H1 (cell line): ENCODE results near the gene ZC3H12C. TPM values are rescaled to one million over a fixed set of nuclear protein-coding genes. Genes with fewer than 3 reads are reported as not detected.

Experiments used
- BACH1 ChIP-seq: IDR thresholded peaks from 2 replicates; pipeline ENCODE4 v1.6.1; 2012; ENCODE audit warnings: low read length, improper control_type of control experiment
- BCL11A ChIP-seq, 2 experiments: IDR thresholded peaks; one replicate each; pipeline ENCODE4 v1.6.1; 2011; ENCODE audit warnings: low read depth in 2 of 2, low read length in 2 of 2, mild to moderate bottlenecking in 2 of 2
- CTCF ChIP-seq, 3 experiments: IDR thresholded peaks; 1 replicate in 2 of 3; 2 replicates in 1 of 3; pipeline versions ENCODE4 v1.5.1 to v1.6.1; 2011; ENCODE audit warnings: low read length in 3 of 3, mild to moderate bottlenecking in 3 of 3, inconsistent platforms in 2 of 3, low read depth in 1 of 3, moderate library complexity in 1 of 3; ENCODE audit not compliant: insufficient read depth in 1 of 3; ENCODE audit errors: control extremely low read depth in 1 of 3
- NANOG ChIP-seq: IDR thresholded peaks from 2 replicates; pipeline ENCODE4 v1.6.1; 2011; ENCODE audit warnings: low read length, low read depth, mild to moderate bottlenecking, inconsistent platforms; ENCODE audit not compliant: insufficient read depth, poor library complexity, severe bottlenecking
- POLR2A ChIP-seq, 2 experiments: IDR thresholded peaks; 1 replicate in 1 of 2; 2 replicates in 1 of 2; pipeline ENCODE4 v1.6.1; 2011; ENCODE audit warnings: low read depth in 2 of 2, low read length in 2 of 2, mild to moderate bottlenecking in 2 of 2; ENCODE audit errors: control extremely low read depth in 1 of 2
- TEAD4 ChIP-seq: IDR thresholded peaks from 2 replicates; pipeline ENCODE4 v1.6.1; 2012; ENCODE audit warnings: low read depth, low read length, inconsistent platforms, mixed read lengths
- polyA plus RNA-seq, 7 experiments: library from polyadenylated mRNA; depleted of rRNA in 3 of 7; stranded (reverse) in 5 of 7; unstranded in 2 of 7; fragments of >200 nt in 5 of 7; fragments of 200-250 nt in 2 of 7; gene quantifications; 1 replicate in 5 of 7; 2 replicates in 1 of 7; 4 replicates in 1 of 7; pipeline versions ENCODE4 v1.2.1 to v1.2.3, GENCODE V29; 2011 to 2013; ENCODE audit warnings: missing spikeins in 2 of 7, mixed read lengths in 2 of 7
- total RNA-seq: library from RNA; stranded (reverse); fragmentation: NEBNext Ultra II Directional; extraction: Animal tissue kit (Norgen Biotek cat#: 25700); gene quantifications from 2 replicates; pipeline ENCODE4 v1.2.1, GENCODE V29; 2021
- TF ChIP-seq, protein P1 (sequence below): fragments of 300-600 bp; sonication (generic); IDR thresholded peaks from 2 replicates; pipeline ENCODE4 v1.7.1; 2012; ENCODE audit warnings: low read length, moderate library complexity, mild to moderate bottlenecking, inconsistent platforms; ENCODE audit not compliant: insufficient replicate concordance

The ZC3H12C gene
- total and polyA plus RNA-seq, 2 of the 8 experiments (the other 6 are each of a cell fraction or from before 2014, with no cell fraction given), result 2.0 to 2.7 TPM

GRCh38 chr11:110128161-110128560 is 35.0 kb downstream of the ZC3H12C start (continued):
- TF ChIP-seq, protein P1, sequence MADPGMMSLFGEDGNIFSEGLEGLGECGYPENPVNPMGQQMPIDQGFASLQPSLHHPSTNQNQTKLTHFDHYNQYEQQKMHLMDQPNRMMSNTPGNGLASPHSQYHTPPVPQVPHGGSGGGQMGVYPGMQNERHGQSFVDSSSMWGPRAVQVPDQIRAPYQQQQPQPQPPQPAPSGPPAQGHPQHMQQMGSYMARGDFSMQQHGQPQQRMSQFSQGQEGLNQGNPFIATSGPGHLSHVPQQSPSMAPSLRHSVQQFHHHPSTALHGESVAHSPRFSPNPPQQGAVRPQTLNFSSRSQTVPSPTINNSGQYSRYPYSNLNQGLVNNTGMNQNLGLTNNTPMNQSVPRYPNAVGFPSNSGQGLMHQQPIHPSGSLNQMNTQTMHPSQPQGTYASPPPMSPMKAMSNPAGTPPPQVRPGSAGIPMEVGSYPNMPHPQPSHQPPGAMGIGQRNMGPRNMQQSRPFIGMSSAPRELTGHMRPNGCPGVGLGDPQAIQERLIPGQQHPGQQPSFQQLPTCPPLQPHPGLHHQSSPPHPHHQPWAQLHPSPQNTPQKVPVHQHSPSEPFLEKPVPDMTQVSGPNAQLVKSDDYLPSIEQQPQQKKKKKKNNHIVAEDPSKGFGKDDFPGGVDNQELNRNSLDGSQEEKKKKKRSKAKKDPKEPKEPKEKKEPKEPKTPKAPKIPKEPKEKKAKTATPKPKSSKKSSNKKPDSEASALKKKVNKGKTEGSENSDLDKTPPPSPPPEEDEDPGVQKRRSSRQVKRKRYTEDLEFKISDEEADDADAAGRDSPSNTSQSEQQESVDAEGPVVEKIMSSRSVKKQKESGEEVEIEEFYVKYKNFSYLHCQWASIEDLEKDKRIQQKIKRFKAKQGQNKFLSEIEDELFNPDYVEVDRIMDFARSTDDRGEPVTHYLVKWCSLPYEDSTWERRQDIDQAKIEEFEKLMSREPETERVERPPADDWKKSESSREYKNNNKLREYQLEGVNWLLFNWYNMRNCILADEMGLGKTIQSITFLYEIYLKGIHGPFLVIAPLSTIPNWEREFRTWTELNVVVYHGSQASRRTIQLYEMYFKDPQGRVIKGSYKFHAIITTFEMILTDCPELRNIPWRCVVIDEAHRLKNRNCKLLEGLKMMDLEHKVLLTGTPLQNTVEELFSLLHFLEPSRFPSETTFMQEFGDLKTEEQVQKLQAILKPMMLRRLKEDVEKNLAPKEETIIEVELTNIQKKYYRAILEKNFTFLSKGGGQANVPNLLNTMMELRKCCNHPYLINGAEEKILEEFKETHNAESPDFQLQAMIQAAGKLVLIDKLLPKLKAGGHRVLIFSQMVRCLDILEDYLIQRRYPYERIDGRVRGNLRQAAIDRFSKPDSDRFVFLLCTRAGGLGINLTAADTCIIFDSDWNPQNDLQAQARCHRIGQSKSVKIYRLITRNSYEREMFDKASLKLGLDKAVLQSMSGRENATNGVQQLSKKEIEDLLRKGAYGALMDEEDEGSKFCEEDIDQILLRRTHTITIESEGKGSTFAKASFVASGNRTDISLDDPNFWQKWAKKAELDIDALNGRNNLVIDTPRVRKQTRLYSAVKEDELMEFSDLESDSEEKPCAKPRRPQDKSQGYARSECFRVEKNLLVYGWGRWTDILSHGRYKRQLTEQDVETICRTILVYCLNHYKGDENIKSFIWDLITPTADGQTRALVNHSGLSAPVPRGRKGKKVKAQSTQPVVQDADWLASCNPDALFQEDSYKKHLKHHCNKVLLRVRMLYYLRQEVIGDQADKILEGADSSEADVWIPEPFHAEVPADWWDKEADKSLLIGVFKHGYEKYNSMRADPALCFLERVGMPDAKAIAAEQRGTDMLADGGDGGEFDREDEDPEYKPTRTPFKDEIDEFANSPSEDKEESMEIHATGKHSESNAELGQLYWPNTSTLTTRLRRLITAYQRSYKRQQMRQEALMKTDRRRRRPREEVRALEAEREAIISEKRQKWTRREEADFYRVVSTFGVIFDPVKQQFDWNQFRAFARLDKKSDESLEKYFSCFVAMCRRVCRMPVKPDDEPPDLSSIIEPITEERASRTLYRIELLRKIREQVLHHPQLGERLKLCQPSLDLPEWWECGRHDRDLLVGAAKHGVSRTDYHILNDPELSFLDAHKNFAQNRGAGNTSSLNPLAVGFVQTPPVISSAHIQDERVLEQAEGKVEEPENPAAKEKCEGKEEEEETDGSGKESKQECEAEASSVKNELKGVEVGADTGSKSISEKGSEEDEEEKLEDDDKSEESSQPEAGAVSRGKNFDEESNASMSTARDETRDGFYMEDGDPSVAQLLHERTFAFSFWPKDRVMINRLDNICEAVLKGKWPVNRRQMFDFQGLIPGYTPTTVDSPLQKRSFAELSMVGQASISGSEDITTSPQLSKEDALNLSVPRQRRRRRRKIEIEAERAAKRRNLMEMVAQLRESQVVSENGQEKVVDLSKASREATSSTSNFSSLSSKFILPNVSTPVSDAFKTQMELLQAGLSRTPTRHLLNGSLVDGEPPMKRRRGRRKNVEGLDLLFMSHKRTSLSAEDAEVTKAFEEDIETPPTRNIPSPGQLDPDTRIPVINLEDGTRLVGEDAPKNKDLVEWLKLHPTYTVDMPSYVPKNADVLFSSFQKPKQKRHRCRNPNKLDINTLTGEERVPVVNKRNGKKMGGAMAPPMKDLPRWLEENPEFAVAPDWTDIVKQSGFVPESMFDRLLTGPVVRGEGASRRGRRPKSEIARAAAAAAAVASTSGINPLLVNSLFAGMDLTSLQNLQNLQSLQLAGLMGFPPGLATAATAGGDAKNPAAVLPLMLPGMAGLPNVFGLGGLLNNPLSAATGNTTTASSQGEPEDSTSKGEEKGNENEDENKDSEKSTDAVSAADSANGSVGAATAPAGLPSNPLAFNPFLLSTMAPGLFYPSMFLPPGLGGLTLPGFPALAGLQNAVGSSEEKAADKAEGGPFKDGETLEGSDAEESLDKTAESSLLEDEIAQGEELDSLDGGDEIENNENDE, result peak; percentile 87
- peak; percentile 67 for TF ChIP-seq NANOG
- TF ChIP-seq TEAD4, result peak; percentile 25; the same call in 1 of the 2 replicates
- TF ChIP-seq BACH1, result no peak
- TF ChIP-seq CTCF (IDR thresholded peaks at IDR 0.05; ENCODE audit: control extremely low read depth in 1 of 3, insufficient read depth in 1 of 3, low read depth in 1 of 3, low read length in 3 of 3), result no peak
- TF ChIP-seq POLR2A (IDR thresholded peaks at IDR 0.05; ENCODE audit: control extremely low read depth in 1 of 2, low read depth in 2 of 2, low read length in 2 of 2), result no peak
- TF ChIP-seq BCL11A (IDR thresholded peaks at IDR 0.05; ENCODE audit: low read depth in 2 of 2, low read length in 2 of 2), result peak in 1 of 2 experiments; percentile 51
